ENCODE data around the gene C11orf68. TPM values are rescaled to one million over a fixed set of nuclear protein-coding genes. Genes with fewer than 3 reads are reported as not detected.

Gene C11orf68
- total RNA-seq, 1 donor from 2014 or later = 24.7 TPM

- TF ChIP-seq, protein P1, sequence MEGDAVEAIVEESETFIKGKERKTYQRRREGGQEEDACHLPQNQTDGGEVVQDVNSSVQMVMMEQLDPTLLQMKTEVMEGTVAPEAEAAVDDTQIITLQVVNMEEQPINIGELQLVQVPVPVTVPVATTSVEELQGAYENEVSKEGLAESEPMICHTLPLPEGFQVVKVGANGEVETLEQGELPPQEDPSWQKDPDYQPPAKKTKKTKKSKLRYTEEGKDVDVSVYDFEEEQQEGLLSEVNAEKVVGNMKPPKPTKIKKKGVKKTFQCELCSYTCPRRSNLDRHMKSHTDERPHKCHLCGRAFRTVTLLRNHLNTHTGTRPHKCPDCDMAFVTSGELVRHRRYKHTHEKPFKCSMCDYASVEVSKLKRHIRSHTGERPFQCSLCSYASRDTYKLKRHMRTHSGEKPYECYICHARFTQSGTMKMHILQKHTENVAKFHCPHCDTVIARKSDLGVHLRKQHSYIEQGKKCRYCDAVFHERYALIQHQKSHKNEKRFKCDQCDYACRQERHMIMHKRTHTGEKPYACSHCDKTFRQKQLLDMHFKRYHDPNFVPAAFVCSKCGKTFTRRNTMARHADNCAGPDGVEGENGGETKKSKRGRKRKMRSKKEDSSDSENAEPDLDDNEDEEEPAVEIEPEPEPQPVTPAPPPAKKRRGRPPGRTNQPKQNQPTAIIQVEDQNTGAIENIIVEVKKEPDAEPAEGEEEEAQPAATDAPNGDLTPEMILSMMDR (IDR thresholded peaks at IDR 0.05; ENCODE audit: partially characterized antibody, unreplicated experiment) = no peak
- no peak for DNase-seq
- Mint-ChIP-seq H3K4me1 (ENCODE audit: low read depth, unreplicated experiment) (peaks cover 8% of the 10 kb centered on the region), H3K27me3 (ENCODE audit: unreplicated experiment) (peaks cover 15% of the 10 kb centered on the region), H3K4me3 (ENCODE audit: unreplicated experiment) (no peak overlapping the region), H3K36me3 (ENCODE audit: unreplicated experiment) (no peaks in the 10 kb centered on the region), H3K9me3 (ENCODE audit: unreplicated experiment) (peaks cover 7% of the 10 kb centered on the region), H3K27ac (ENCODE audit: unreplicated experiment) (no peak overlapping the region)
Measured at GRCh38 chr11:65897020-65897471, 21.8 kb downstream of the C11orf68 start.

GRCh38 chr11:65896034-65896999 lies 22.5 kb downstream of the C11orf68 start:
- peaks cover 13% of the 10 kb centered on the region for H3K27me3 Mint-ChIP-seq (ENCODE audit: unreplicated experiment)
- TF ChIP-seq, protein P1 (IDR thresholded peaks at IDR 0.05; ENCODE audit: partially characterized antibody, unreplicated experiment) = no peak
- DNase-seq = no peak
- H3K9me3 Mint-ChIP-seq (ENCODE audit: unreplicated experiment) = peaks cover 7% of the 10 kb centered on the region
- no peak overlapping the region for H3K4me3 Mint-ChIP-seq (ENCODE audit: unreplicated experiment)
- peaks cover 9% of the 10 kb centered on the region for H3K4me1 Mint-ChIP-seq (ENCODE audit: low read depth, unreplicated experiment)
- H3K36me3 Mint-ChIP-seq (ENCODE audit: unreplicated experiment) = no peaks in the 10 kb centered on the region
- no peak overlapping the region for H3K27ac Mint-ChIP-seq (ENCODE audit: unreplicated experiment)

DNA sequence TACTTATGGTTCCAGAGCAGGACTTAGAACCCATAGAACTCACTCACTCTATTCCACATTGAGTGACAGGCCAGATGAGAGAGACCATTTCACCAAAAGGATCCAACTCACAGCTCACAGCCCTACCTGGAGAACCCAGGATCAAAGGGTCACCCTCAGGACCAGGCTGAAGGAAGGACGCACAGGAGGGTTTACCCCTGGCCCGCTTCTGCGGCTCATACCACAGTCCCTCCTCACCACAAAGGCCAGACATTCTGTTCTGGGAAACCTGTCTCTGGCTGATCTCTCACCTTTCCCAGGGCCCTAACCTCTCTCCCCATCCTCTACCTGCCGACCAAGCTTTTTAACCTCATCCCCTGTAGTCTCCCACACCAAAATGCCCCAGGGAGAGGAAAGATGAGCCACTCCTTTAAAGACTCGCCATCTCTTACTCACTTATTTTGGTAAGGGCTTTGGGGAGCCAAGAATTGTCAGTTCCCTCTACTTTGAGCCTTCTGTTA lies 23.3 kb downstream of the C11orf68 start:
- no peak for DNase-seq
- Mint-ChIP-seq H3K4me3 (ENCODE audit: unreplicated experiment) (no peak overlapping the region), H3K36me3 (ENCODE audit: unreplicated experiment) (no peaks in the 10 kb centered on the region), H3K4me1 (ENCODE audit: low read depth, unreplicated experiment) (peaks cover 9% of the 10 kb centered on the region), H3K27ac (ENCODE audit: unreplicated experiment) (no peak overlapping the region), H3K9me3 (ENCODE audit: unreplicated experiment) (peaks cover 5% of the 10 kb centered on the region), H3K27me3 (ENCODE audit: unreplicated experiment) (peaks cover 7% of the 10 kb centered on the region)
- TF ChIP-seq, protein P1 (IDR thresholded peaks at IDR 0.05; ENCODE audit: partially characterized antibody, unreplicated experiment) = no peak

GRCh38 chr11:65894034-65894591 lies 24.7 kb downstream of the C11orf68 start:
- TF ChIP-seq, protein P1 (IDR thresholded peaks at IDR 0.05; ENCODE audit: partially characterized antibody, unreplicated experiment) = no peak
- Mint-ChIP-seq H3K4me1 (ENCODE audit: low read depth, unreplicated experiment) (peaks cover 18% of the 10 kb centered on the region), H3K4me3 (ENCODE audit: unreplicated experiment) (no peak overlapping the region), H3K27me3 (ENCODE audit: unreplicated experiment) (peaks cover 14% of the 10 kb centered on the region), H3K27ac (ENCODE audit: unreplicated experiment) (no peak overlapping the region), H3K9me3 (ENCODE audit: unreplicated experiment) (peaks cover 13% of the 10 kb centered on the region), H3K36me3 (ENCODE audit: unreplicated experiment) (no peaks in the 10 kb centered on the region)
- no peak for DNase-seq
